PC-3 (cell line): ENCODE data around the gene SLCO2A1. TPM values are rescaled to one million over a fixed set of nuclear protein-coding genes. Genes with fewer than 3 reads are reported as not detected.

Experiments used
- ATAC-seq: fragments of 200-7000 bp; cut with Tn5 transposase; 2 replicates; pipeline ENCODE4 v1.9.1; 2020; ENCODE audit warnings: mild to moderate bottlenecking, moderate library complexity
- BruUV-seq: library from RNA; stranded (reverse); fragments of 400-500 nt; replicated peaks from 2 replicates; lab custom pipeline; 2021; lab: Mats Ljungman, UMichigan
- CTCF ChIA-PET: fragments of 300-600 bp; sonication (Branson Sonifier 250); formaldehyde crosslinking; loops from one replicate; lab custom pipeline; 2022; ENCODE audit warnings: antibody characterized with exemption; lab: Charles Lee
- POLR2A ChIA-PET: fragments of 300-600 bp; sonication (Branson Sonifier 250); formaldehyde crosslinking; loops from one replicate; lab custom pipeline; 2022; ENCODE audit warnings: antibody characterized with exemption; ENCODE audit not compliant: unreplicated experiment; lab: Charles Lee
- DNase-seq: peaks from one replicate; pipeline ENCODE4 v3.0.0-alpha.2; 2015
- H2AFZ ChIP-seq: fragments of 300-600 bp; sonication (generic); 2 replicates; pipeline ENCODE4 v1.6.0; 2016; ENCODE audit warnings: antibody characterized with exemption, low read length
- H3F3A ChIP-seq: fragments of 300-600 bp; sonication (generic); one replicate; pipeline ENCODE4 v1.6.0; 2017; ENCODE audit warnings: antibody characterized with exemption, low read length, control low read depth, mild to moderate bottlenecking; ENCODE audit not compliant: unreplicated experiment
- H3K27ac ChIP-seq: fragments of 300-600 bp; sonication (generic); 2 replicates; pipeline ENCODE4 v1.5.1; 2016; ENCODE audit warnings: mild to moderate bottlenecking, low read length
- H3K27me3 ChIP-seq: fragments of 300-600 bp; sonication (generic); 2 replicates; pipeline ENCODE4 v1.6.1; 2016; ENCODE audit warnings: low read length, mixed read lengths
- H3K36me3 ChIP-seq: fragments of 300-600 bp; sonication (generic); 2 replicates; pipeline ENCODE4 v1.6.1; 2016; ENCODE audit warnings: low read depth, mixed run types, low read length, mixed read lengths
- H3K4me1 ChIP-seq: fragments of 300-600 bp; sonication (generic); 2 replicates; pipeline ENCODE4 v1.5.1; 2016; ENCODE audit warnings: low read length; ENCODE audit not compliant: insufficient read depth
- H3K4me2 ChIP-seq: fragments of 300-600 bp; sonication (generic); 2 replicates; pipeline ENCODE4 v1.6.0; 2016; ENCODE audit warnings: low read length
- H3K4me3 ChIP-seq: fragments of 300-600 bp; sonication (generic); 2 replicates; pipeline ENCODE4 v1.5.1; 2016; ENCODE audit warnings: mild to moderate bottlenecking, low read length, mixed read lengths
- H3K79me2 ChIP-seq: fragments of 300-600 bp; sonication (generic); 2 replicates; pipeline ENCODE4 v1.6.1; 2017; ENCODE audit warnings: low read length, mixed read lengths
- H3K9ac ChIP-seq: fragments of 300-600 bp; sonication (generic); 2 replicates; pipeline ENCODE4 v1.6.0; 2016; ENCODE audit warnings: mild to moderate bottlenecking, low read length
- H3K9me2 ChIP-seq: fragments of 300-600 bp; sonication (generic); replicated peaks from 2 replicates; pipeline ENCODE4 v1.6.1; 2016; ENCODE audit warnings: mixed run types, low read length, mixed read lengths
- H3K9me3 ChIP-seq: fragments of 300-600 bp; sonication (generic); 2 replicates; pipeline ENCODE4 v1.6.1; 2016; ENCODE audit warnings: low read length, mixed read lengths
- H4K20me1 ChIP-seq: fragments of 300-600 bp; sonication (generic); 2 replicates; pipeline ENCODE4 v1.6.1; 2016; ENCODE audit warnings: low read length, mixed read lengths
- CTCF ChIP-seq: fragments of 300-600 bp; sonication (generic); conservative IDR thresholded peaks from 2 replicates; pipeline ENCODE4 v1.5.1; 2017; ENCODE audit warnings: antibody characterized with exemption, low read depth, mild to moderate bottlenecking, low read length
- EZH2 ChIP-seq: fragments of 300-600 bp; sonication (generic); IDR thresholded peaks from one replicate; pipeline ENCODE4 v1.6.1; 2017; ENCODE audit warnings: antibody characterized with exemption, mild to moderate bottlenecking, low read length; ENCODE audit not compliant: unreplicated experiment
- EZH2phosphoT487 ChIP-seq: fragments of 300-600 bp; sonication (generic); IDR thresholded peaks from 2 replicates; pipeline ENCODE4 v1.6.1; 2018; ENCODE audit warnings: mild to moderate bottlenecking, antibody characterized with exemption, low read length, borderline replicate concordance
- intact Hi-C: fragments of 100-400 bp; cut with micrococcal nuclease; formaldehyde crosslinking; loops from 2 replicates; pipeline ENCODE4 v1.9.0; 2023
- total RNA-seq: library from RNA; depleted of rRNA; stranded (reverse); fragments of >200 nt; gene quantifications from 2 replicates; pipeline ENCODE4 v1.2.3, GENCODE V29; 2014

Gene SLCO2A1
- total RNA-seq, 1 experiment from 2014 or later, result not detected

- H2AFZ ChIP-seq, result no peak overlapping the region
- H3K9me2 ChIP-seq, result no peaks in the 10 kb centered on the region
- ChIA-PET CTCF (no interaction called here), POLR2A (interaction anchor here (0.7 kb wide), 1 partner anchor 27 kb away, joined by 4 read pairs; no protein-coding TSS in a partner anchor)
- H4K20me1 ChIP-seq, result no peaks in the 10 kb centered on the region
- H3K9me3 ChIP-seq, result no peaks in the 10 kb centered on the region
- no peaks in the 10 kb centered on the region for H3F3A ChIP-seq
- H3K79me2 ChIP-seq, result no peaks in the 10 kb centered on the region
- no peak overlapping the region for H3K4me2 ChIP-seq
- no peak for DNase-seq
- TF ChIP-seq CTCF (no peak), EZH2phosphoT487 (no peak), EZH2 (no peak)
- no peak overlapping the region for H3K4me3 ChIP-seq
- no peaks in the 10 kb centered on the region for H3K4me1 ChIP-seq
- intact Hi-C loops, result no loop called here
- no peak overlapping the region for H3K27ac ChIP-seq
- no peak overlapping the region for H3K9ac ChIP-seq
- BruUV-seq, result no TSS peak
- ATAC-seq, result no peak
- H3K27me3 ChIP-seq, result no peaks in the 10 kb centered on the region
- H3K36me3 ChIP-seq, result no peaks in the 10 kb centered on the region
Observed at GRCh38 chr3:134057006-134057653, 27.4 kb upstream of the SLCO2A1 start.

DNA sequence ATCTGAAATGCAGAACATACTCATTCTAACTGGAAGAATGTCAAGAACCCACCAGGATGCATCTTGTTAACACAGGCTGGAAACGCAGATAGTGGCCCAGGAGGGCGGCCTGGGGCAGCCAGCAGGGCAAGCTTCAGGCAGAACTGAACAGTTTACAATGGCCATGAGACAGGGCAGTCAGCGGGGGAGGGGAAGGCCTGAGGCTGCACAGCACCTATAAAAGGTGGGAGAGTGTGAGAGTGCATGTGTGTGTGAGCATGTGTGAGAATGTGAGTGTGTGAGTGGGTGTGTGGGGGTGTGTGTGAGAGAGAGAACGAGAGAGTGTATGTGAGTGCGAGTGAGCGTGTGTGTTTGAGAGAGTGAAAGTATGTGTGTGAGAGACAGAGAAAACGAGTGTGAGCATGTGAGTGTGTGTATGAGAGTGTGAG is 26.8 kb upstream of the SLCO2A1 start:
- POLR2A ChIA-PET, result no interaction called here
- Histone ChIP-seq H3K9me3 (no peaks in the 10 kb centered on the region), H3K4me2 (no peak overlapping the region), H3K79me2 (no peaks in the 10 kb centered on the region), H3K4me1 (no peaks in the 10 kb centered on the region), H4K20me1 (no peaks in the 10 kb centered on the region), H3K27ac (no peak overlapping the region), H3F3A (no peaks in the 10 kb centered on the region), H2AFZ (no peak overlapping the region), H3K27me3 (no peaks in the 10 kb centered on the region), H3K4me3 (no peak overlapping the region), H3K36me3 (no peaks in the 10 kb centered on the region), H3K9me2 (no peaks in the 10 kb centered on the region), H3K9ac (no peak overlapping the region)
- intact Hi-C loops, result no loop called here
- CTCF ChIA-PET, result no interaction called here
- no peak for ATAC-seq
- TF ChIP-seq EZH2phosphoT487, result no peak
- TF ChIP-seq EZH2, result no peak
- no peak for DNase-seq
- no TSS peak for BruUV-seq

DNA sequence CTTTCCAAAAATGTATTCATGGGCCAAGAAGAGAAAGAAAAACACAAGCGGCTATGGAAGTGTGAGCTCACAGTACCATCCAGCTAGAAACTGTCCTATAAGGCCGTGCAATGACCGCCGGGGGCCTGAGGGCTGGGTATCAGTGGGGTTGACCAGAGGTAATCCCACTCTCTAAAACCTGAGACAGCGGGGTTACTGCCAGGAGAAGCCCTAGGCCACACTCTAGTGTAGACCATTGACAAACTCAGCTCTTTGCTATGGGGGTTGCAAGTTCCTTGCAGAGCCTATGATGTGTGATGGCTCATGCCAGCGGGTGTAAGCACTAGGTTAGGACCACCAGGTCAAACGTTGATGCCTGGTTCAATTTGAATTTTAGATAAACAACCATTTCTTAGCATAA is 25.9 kb upstream of the SLCO2A1 start:
- no peaks in the 10 kb centered on the region for H3K4me1 ChIP-seq
- no peaks in the 10 kb centered on the region for H3K9me2 ChIP-seq
- TF ChIP-seq EZH2phosphoT487 (no peak), CTCF (no peak), EZH2 (no peak)
- no peaks in the 10 kb centered on the region for H4K20me1 ChIP-seq
- DNase-seq (no peak), ATAC-seq (no peak)
- no peak overlapping the region for H3K27ac ChIP-seq
- no peaks in the 10 kb centered on the region for H3K36me3 ChIP-seq
- no peaks in the 10 kb centered on the region for H3K9me3 ChIP-seq
- no peak overlapping the region for H3K4me2 ChIP-seq
- intact Hi-C loops, result no loop called here
- no peaks in the 10 kb centered on the region for H3F3A ChIP-seq
- H2AFZ ChIP-seq, result no peak overlapping the region
- ChIA-PET POLR2A (no interaction called here), CTCF (no interaction called here)
- H3K27me3 ChIP-seq, result no peaks in the 10 kb centered on the region
- no peaks in the 10 kb centered on the region for H3K79me2 ChIP-seq
- H3K4me3 ChIP-seq, result no peak overlapping the region
- no peak overlapping the region for H3K9ac ChIP-seq
- no TSS peak for BruUV-seq
